ENCODE measurements around the gene EGFR.

EGFR gene

DNA sequence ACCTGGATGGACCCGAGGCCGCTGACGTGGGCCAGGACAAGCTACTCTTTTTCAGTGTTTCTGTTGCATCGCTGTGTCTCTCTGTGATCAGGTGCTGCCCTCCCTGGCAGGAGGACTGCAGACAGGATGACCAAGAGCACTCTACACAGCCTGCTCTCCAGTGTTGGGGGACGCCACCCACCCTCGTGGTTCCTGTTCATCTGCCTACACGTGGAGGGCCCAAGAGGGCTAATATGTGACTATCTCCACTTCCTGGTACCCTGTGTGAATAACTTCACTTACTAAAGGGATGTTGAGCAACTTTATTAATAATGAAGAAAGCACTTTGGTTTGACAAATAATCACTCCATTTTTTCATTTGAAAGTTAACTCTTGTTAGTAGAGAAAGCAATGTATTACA lies 101.3 kb downstream of the EGFR start:
- Histone ChIP-seq H4K20me1 (ENCODE audit: insufficient read depth, low read length) (no peaks in the 10 kb centered on the region), H3K79me2 (ENCODE audit: insufficient read depth, low read length) (no peaks in the 10 kb centered on the region), H3K9ac (ENCODE audit: low read length) (no peak overlapping the region), H2AFZ (ENCODE audit: low read length) (no peak overlapping the region), H3F3A (ENCODE audit: insufficient read depth, low read length) (no peaks in the 10 kb centered on the region), H3K27me3 (ENCODE audit: insufficient read depth, low read length) (no peaks in the 10 kb centered on the region), H3K36me3 (ENCODE audit: insufficient read depth, low read length) (no peaks in the 10 kb centered on the region), H3K27ac (ENCODE audit: low read depth, low read length, poor library complexity, severe bottlenecking) (no peak overlapping the region), H3K9me2 (ENCODE audit: low read depth, low read length) (no peaks in the 10 kb centered on the region), H3K4me3 (ENCODE audit: low read depth, low read length, poor library complexity, severe bottlenecking) (no peak overlapping the region), H3K4me1 (ENCODE audit: insufficient read depth, low read length, severe bottlenecking) (no peaks in the 10 kb centered on the region), H3K4me2 (ENCODE audit: low read length) (no peak overlapping the region), H3K9me3 (ENCODE audit: low read length) (no peaks in the 10 kb centered on the region)
- TF ChIP-seq EZH2 (IDR thresholded peaks at IDR 0.05; ENCODE audit: borderline replicate concordance, low read length) (no peak), CTCF (IDR thresholded peaks at IDR 0.05; ENCODE audit: low read length) (no peak)

GRCh38 chr7:55120501-55121198 lies 101.8 kb downstream of the EGFR start:
- Histone ChIP-seq H3K27ac (ENCODE audit: low read depth, low read length, poor library complexity, severe bottlenecking) (no peak overlapping the region), H3K4me3 (ENCODE audit: low read depth, low read length, poor library complexity, severe bottlenecking) (no peak overlapping the region), H4K20me1 (ENCODE audit: insufficient read depth, low read length) (no peaks in the 10 kb centered on the region), H3K9me3 (ENCODE audit: low read length) (no peaks in the 10 kb centered on the region), H3K27me3 (ENCODE audit: insufficient read depth, low read length) (no peaks in the 10 kb centered on the region), H3K4me1 (ENCODE audit: insufficient read depth, low read length, severe bottlenecking) (no peaks in the 10 kb centered on the region), H2AFZ (ENCODE audit: low read length) (no peak overlapping the region), H3K9me2 (ENCODE audit: low read depth, low read length) (no peaks in the 10 kb centered on the region), H3F3A (ENCODE audit: insufficient read depth, low read length) (no peaks in the 10 kb centered on the region), H3K9ac (ENCODE audit: low read length) (no peak overlapping the region), H3K36me3 (ENCODE audit: insufficient read depth, low read length) (no peaks in the 10 kb centered on the region), H3K4me2 (ENCODE audit: low read length) (no peak overlapping the region), H3K79me2 (ENCODE audit: insufficient read depth, low read length) (no peaks in the 10 kb centered on the region)
- TF ChIP-seq EZH2 (IDR thresholded peaks at IDR 0.05; ENCODE audit: borderline replicate concordance, low read length) = no peak
- no peak for TF ChIP-seq CTCF (IDR thresholded peaks at IDR 0.05; ENCODE audit: low read length)

GRCh38 chr7:55121249-55121648 lies 102.4 kb downstream of the EGFR start:
- H3K79me2 ChIP-seq (ENCODE audit: insufficient read depth, low read length) = no peaks in the 10 kb centered on the region
- no peaks in the 10 kb centered on the region for H3F3A ChIP-seq (ENCODE audit: insufficient read depth, low read length)

More at GRCh38 chr7:55121249-55121648, 102.4 kb downstream of the EGFR start:
- Histone ChIP-seq H3K27me3 (ENCODE audit: insufficient read depth, low read length) (no peaks in the 10 kb centered on the region), H3K27ac (ENCODE audit: low read depth, low read length, poor library complexity, severe bottlenecking) (no peak overlapping the region), H3K36me3 (ENCODE audit: insufficient read depth, low read length) (no peaks in the 10 kb centered on the region), H3K9ac (ENCODE audit: low read length) (no peak overlapping the region), H2AFZ (ENCODE audit: low read length) (no peak overlapping the region), H3K9me3 (ENCODE audit: low read length) (no peaks in the 10 kb centered on the region), H3K4me3 (ENCODE audit: low read depth, low read length, poor library complexity, severe bottlenecking) (no peak overlapping the region), H3K4me2 (ENCODE audit: low read length) (no peak overlapping the region), H3K4me1 (ENCODE audit: insufficient read depth, low read length, severe bottlenecking) (no peaks in the 10 kb centered on the region), H3K9me2 (ENCODE audit: low read depth, low read length) (no peaks in the 10 kb centered on the region), H4K20me1 (ENCODE audit: insufficient read depth, low read length) (no peaks in the 10 kb centered on the region)
- no peak for TF ChIP-seq EZH2 (IDR thresholded peaks at IDR 0.05; ENCODE audit: borderline replicate concordance, low read length)
- no peak for TF ChIP-seq CTCF (IDR thresholded peaks at IDR 0.05; ENCODE audit: low read length)

Data from OCI-LY1 (cell line).